ENCODE measurements around the gene SETD7.
"Not testable (repeated sequence)": the region's sequence is repeated elsewhere in the genome, so short reads cannot be mapped to it uniquely, and the experiment has no call there.

Gene SETD7

DNA sequence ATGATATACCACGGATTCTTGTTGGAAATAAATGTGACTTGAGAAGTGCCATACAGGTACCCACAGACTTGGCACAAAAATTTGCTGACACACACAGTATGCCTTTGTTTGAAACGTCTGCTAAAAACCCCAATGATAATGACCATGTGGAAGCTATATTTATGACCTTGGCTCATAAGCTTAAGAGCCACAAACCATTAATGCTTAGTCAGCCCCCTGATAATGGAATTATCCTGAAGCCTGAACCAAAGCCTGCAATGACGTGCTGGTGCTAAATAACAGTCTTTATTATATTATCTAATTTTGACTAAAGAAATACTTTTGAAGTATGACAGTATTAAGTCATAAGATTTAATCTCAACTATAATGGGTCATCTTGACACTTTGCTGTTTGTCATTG is 83.2 kb downstream of the SETD7 start:
- Histone ChIP-seq H3K9me3 (ENCODE audit: control insufficient read depth, low read length) (no peaks in the 10 kb centered on the region), H3K4me1 (no peaks in the 10 kb centered on the region), H2AFZ (no peak overlapping the region), H3K36me3 (ENCODE audit: control insufficient read depth, insufficient read depth, low read length) (no peaks in the 10 kb centered on the region), H3K27me3 (ENCODE audit: control insufficient read depth, insufficient read depth, low read length) (no peaks in the 10 kb centered on the region), H3K79me2 (peaks cover 2% of the 10 kb centered on the region), H3K27ac (no peak overlapping the region), H3K9ac (no peak overlapping the region), H3K4me2 (ENCODE audit: low read length) (no peak overlapping the region), H3K4me3 (ENCODE audit: low read depth, low read length) (no peak overlapping the region)
- TF ChIP-seq, protein P1, sequence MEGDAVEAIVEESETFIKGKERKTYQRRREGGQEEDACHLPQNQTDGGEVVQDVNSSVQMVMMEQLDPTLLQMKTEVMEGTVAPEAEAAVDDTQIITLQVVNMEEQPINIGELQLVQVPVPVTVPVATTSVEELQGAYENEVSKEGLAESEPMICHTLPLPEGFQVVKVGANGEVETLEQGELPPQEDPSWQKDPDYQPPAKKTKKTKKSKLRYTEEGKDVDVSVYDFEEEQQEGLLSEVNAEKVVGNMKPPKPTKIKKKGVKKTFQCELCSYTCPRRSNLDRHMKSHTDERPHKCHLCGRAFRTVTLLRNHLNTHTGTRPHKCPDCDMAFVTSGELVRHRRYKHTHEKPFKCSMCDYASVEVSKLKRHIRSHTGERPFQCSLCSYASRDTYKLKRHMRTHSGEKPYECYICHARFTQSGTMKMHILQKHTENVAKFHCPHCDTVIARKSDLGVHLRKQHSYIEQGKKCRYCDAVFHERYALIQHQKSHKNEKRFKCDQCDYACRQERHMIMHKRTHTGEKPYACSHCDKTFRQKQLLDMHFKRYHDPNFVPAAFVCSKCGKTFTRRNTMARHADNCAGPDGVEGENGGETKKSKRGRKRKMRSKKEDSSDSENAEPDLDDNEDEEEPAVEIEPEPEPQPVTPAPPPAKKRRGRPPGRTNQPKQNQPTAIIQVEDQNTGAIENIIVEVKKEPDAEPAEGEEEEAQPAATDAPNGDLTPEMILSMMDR (IDR thresholded peaks at IDR 0.05) = no peak

- Histone ChIP-seq H2AFZ (no peak overlapping the region), H3K27me3 (ENCODE audit: control insufficient read depth, insufficient read depth, low read length) (no peaks in the 10 kb centered on the region), H3K27ac (no peak overlapping the region), H3K9ac (no peak overlapping the region), H3K9me3 (ENCODE audit: control insufficient read depth, low read length) (no peaks in the 10 kb centered on the region), H3K4me1 (no peaks in the 10 kb centered on the region), H3K79me2 (peaks cover 2% of the 10 kb centered on the region), H3K4me2 (ENCODE audit: low read length) (no peak overlapping the region), H3K36me3 (ENCODE audit: control insufficient read depth, insufficient read depth, low read length) (no peaks in the 10 kb centered on the region), H3K4me3 (ENCODE audit: low read depth, low read length) (no peak overlapping the region)
- TF ChIP-seq, protein P1 (IDR thresholded peaks at IDR 0.05) = no peak
These were observed 84.9 kb downstream of the SETD7 start for GRCh38 chr4:139470997-139471665.

- no peaks in the 10 kb centered on the region for H3K36me3 ChIP-seq (ENCODE audit: control insufficient read depth, insufficient read depth, low read length)
- H3K4me3 ChIP-seq (ENCODE audit: low read depth, low read length) = no peak overlapping the region
- no peak overlapping the region for H2AFZ ChIP-seq
- H3K4me1 ChIP-seq = no peaks in the 10 kb centered on the region
- no peaks in the 10 kb centered on the region for H3K9me3 ChIP-seq (ENCODE audit: control insufficient read depth, low read length)
- no peak overlapping the region for H3K9ac ChIP-seq
- TF ChIP-seq, protein P1 (IDR thresholded peaks at IDR 0.05) = no peak
- no peaks in the 10 kb centered on the region for H3K27me3 ChIP-seq (ENCODE audit: control insufficient read depth, insufficient read depth, low read length)
- H3K79me2 ChIP-seq = peaks cover 2% of the 10 kb centered on the region
- H3K27ac ChIP-seq = no peak overlapping the region
- H3K4me2 ChIP-seq (ENCODE audit: low read length) = no peak overlapping the region
These were observed 85.7 kb downstream of the SETD7 start for GRCh38 chr4:139470295-139470694.

- H3K27ac ChIP-seq = no peak overlapping the region
- no peak overlapping the region for H3K4me2 ChIP-seq (ENCODE audit: low read length)
- no peaks in the 10 kb centered on the region for H3K27me3 ChIP-seq (ENCODE audit: control insufficient read depth, insufficient read depth, low read length)
- H3K4me3 ChIP-seq (ENCODE audit: low read depth, low read length) = no peak overlapping the region
- no peak overlapping the region for H3K9ac ChIP-seq
- H2AFZ ChIP-seq = no peak overlapping the region
- H3K79me2 ChIP-seq = peaks cover 2% of the 10 kb centered on the region
- TF ChIP-seq, protein P1 (IDR thresholded peaks at IDR 0.05) = no peak
- no peaks in the 10 kb centered on the region for H3K9me3 ChIP-seq (ENCODE audit: control insufficient read depth, low read length)
- no peaks in the 10 kb centered on the region for H3K36me3 ChIP-seq (ENCODE audit: control insufficient read depth, insufficient read depth, low read length)
- H3K4me1 ChIP-seq = no peaks in the 10 kb centered on the region
These were observed 86.2 kb downstream of the SETD7 start for GRCh38 chr4:139469869-139470268.

DNA sequence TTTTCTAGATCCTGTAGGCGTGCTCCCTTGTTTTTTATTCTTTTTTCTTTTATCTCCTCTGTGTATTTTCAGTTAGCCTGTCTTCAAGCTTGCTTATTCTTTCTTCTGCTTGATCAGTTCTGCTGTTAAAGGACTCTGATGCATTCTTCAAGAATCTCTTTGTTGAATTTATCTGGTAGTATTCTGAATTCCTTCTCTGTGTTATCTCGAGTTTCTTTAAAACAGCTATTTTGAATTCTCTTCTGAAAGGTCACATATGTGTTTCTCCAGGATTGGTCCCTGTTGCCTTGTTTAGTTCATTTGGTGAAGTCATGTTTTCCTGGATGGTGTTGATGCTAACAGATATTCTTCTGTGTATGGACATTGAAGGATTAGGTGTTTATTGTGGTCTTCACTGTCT is 86.8 kb downstream of the SETD7 start:
- no peaks in the 10 kb centered on the region for H3K9me3 ChIP-seq (ENCODE audit: control insufficient read depth, low read length)
- no peaks in the 10 kb centered on the region for H3K36me3 ChIP-seq (ENCODE audit: control insufficient read depth, insufficient read depth, low read length)
- H3K4me2 ChIP-seq (ENCODE audit: low read length) = no peak overlapping the region
- H3K4me3 ChIP-seq (ENCODE audit: low read depth, low read length) = no peak overlapping the region
- no peak overlapping the region for H3K27ac ChIP-seq
- no peaks in the 10 kb centered on the region for H3K4me1 ChIP-seq
- no peaks in the 10 kb centered on the region for H3K27me3 ChIP-seq (ENCODE audit: control insufficient read depth, insufficient read depth, low read length)
- TF ChIP-seq, protein P1 (IDR thresholded peaks at IDR 0.05) = no peak
- H3K79me2 ChIP-seq = peaks cover 2% of the 10 kb centered on the region
- no peak overlapping the region for H3K9ac ChIP-seq
- H2AFZ ChIP-seq = no peak overlapping the region

GRCh38 chr4:139468756-139469155 is 87.3 kb downstream of the SETD7 start:
- not testable (repeated sequence) for H2AFZ ChIP-seq; H3K9ac ChIP-seq; H3K9me3 ChIP-seq (ENCODE audit: control insufficient read depth, low read length); H3K27me3 ChIP-seq (ENCODE audit: control insufficient read depth, insufficient read depth, low read length); H3K36me3 ChIP-seq (ENCODE audit: control insufficient read depth, insufficient read depth, low read length); H3K79me2 ChIP-seq; H3K4me2 ChIP-seq (ENCODE audit: low read length); H3K27ac ChIP-seq; H3K4me1 ChIP-seq; H3K4me3 ChIP-seq (ENCODE audit: low read depth, low read length)
